NCI-H1694 (cell line): ENCODE measurements around the gene POC1A.

Experiments
- DNase-seq: peaks from one replicate; lab custom pipeline; 2025; lab: John Stamatoyannopoulos, UW

The POC1A gene

DNA sequence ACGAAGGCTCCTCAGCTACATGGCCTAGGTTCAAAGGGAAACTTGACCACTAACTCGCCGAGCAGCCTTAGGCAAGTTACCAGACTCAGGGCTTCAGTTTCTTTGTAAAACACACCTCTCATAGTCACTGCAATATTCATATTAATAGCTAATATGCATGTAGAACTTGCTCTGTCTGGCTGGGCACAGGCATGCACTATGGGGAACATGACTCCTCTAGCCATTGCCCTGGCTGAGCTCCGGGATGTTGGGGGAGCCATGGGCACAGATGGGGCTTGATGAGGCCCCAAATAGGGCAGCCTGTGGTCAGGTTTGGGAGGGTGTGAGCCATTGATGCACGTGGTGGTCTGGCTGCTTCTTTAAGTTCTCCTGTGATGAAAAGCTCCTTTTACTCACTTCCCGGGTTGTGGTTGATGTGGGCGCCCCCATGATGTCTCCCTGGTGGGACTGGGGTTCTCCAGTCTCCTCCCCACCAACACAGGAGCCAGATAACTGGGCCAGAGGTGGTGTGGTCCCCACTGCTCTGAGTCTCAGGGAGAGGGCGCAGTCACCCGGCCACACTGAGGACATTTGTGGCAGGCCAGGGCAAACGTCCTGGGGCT lies 68.4 kb downstream of the POC1A start:
- no peak for DNase-seq

GRCh38 chr3:52084954-52085680 lies 69.1 kb downstream of the POC1A start:
- no peak for DNase-seq

DNA sequence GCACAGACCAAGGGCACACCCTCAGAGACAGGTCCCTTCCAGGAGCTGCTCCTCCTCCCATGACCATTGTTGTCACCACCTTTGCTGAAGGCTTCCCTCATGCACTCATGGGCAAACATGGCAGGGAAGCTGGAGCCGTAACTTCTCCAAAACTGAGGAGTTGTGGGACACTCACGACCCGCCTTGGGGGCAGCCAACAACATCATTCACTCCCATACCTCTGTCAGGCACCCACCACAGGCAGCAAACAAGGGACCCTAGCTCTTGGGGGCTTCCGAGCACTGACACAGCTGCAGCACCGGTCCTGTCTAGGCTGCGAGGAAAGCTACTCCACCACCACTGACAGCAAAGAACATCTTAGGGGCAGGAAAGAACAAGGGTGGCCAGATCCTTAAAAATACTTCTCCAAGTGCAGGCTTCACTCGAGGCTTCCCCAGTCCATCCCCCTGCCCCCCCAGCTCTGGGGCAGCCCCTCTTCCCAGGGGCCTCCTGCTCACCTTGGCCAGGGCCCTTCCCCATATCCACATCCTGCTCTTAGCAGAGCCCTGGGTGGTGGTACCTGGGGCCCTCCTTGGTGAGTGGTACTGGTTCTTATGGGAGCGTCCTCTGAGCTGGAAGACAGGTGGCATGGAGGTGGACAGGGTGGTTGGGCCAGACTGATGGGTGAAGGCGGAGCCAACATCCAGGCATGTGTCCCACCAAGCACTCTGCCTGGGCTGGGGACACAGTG lies 69.8 kb downstream of the POC1A start:
- DNase-seq, result no peak

DNA sequence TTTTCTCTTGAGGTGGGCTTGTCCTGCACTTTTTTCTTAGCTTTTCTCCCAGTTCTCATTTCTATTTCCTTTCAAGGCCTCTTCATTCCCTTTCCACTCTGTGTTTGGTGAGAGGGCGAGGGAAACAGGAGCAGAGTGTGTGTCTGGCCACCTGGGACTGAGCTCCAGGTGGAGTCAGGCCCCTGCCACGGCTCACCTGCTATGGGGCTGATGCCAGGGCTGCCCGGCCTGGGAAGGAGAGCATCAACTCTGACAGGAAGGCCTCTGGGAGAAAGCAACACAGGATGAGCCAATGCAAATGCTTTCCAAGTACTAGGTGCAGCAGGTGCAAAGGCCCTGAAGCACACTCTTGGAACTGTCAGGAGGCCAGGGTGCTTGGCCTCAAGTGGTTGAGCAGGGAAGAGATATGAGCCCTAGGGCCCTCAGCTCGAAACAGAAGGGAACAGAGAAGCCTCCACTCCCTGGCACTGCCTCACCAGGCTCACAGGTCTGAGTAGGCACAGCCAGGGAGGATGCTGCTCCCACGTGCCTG lies 70.6 kb downstream of the POC1A start:
- no peak for DNase-seq

DNA sequence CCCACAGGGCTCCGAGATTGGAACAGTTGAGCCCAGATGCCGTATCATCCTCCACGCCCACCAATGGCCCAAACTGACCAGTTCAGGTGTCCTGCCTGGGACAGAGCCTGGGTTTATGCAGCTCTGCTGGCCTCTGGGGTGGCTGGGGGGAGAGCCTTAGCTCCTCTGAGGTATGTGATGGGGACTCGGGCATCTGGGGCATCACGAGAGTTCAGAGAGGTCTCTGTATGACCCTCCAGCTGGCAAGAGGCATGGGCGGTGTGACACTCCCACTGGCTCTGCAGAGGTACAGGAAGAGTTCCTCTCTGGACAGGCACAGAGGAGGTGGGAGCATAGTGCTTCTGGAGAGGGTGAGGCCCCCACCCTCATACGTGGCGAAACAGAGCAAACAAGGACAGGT lies 71.3 kb downstream of the POC1A start:
- no peak for DNase-seq

GRCh38 chr3:52080830-52081719 lies 73.1 kb downstream of the POC1A start:
- DNase-seq, result no peak

DNA sequence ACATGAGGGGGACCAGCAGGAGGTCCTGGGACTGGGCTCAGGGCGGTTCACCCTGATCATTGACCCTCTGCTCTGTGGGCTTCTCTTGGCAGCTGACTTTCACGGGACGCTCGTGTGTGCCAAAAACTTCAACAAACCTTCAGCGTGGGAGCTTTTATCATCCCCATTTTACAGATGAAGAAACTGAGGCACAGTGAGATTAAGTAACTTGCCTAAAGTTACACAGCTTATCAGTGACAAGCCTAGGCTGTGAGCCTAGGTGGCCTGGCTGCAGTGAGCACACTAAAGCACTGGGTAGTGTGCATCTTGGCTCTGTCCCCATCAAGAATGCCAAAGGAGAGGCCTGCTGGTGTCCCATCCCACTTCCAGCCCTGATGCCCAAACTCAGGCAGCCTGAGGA lies 74.3 kb downstream of the POC1A start:
- no peak for DNase-seq

- DNase-seq, result no peak
These were observed 75.3 kb downstream of the POC1A start for GRCh38 chr3:52078781-52079560.

DNA sequence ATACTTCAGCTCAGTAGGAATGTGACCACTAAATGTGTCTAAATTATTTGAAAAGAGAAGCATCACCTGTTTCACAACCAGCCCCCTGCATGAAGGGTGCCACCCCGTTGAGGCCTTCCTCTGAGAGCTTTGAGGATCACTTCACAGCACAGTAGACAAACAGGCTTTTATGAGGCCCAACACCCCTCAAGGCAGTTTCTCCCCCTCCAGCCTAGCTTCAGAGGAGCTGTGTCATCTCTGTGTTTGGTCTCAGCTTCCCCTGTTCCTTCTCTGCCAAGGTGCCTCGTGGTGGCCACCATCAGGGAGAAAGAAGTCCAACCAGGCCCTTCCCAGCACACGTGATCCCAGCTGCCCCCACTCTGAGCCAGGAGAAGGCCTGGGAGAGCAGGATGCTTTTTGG lies 76.3 kb downstream of the POC1A start:
- DNase-seq, result no peak

- no peak for DNase-seq
These were observed 77.1 kb downstream of the POC1A start for GRCh38 chr3:52076896-52077780.

GRCh38 chr3:52073490-52073889 lies 80.7 kb downstream of the POC1A start:
- DNase-seq, result no peak

DNA sequence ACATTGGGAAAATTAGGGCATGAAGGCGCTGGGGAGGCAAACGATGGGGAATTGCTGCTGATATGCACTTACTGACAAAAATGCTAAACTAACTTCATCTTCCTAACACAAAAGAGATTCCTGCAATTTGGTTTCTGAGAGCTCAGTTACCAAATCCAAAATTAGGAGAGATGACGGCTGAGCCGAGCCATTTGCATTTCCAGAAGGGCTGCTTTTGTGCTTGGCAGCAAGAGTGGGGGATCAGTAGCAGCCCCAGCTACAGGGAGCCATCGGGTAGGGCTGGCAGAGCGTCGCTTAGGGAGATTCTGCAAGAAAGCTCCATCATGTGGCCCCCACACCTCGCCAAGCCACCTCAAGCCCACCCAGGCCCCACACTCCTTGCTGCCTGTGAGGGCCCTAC lies 81.8 kb downstream of the POC1A start:
- DNase-seq, result no peak

- DNase-seq, result no peak
These were observed 82.2 kb downstream of the POC1A start for GRCh38 chr3:52072020-52072419.

- no peak for DNase-seq
These were observed 83.2 kb downstream of the POC1A start for GRCh38 chr3:52070724-52071621.

GRCh38 chr3:52069855-52070254 lies 84.4 kb downstream of the POC1A start:
- DNase-seq, result no peak

DNA sequence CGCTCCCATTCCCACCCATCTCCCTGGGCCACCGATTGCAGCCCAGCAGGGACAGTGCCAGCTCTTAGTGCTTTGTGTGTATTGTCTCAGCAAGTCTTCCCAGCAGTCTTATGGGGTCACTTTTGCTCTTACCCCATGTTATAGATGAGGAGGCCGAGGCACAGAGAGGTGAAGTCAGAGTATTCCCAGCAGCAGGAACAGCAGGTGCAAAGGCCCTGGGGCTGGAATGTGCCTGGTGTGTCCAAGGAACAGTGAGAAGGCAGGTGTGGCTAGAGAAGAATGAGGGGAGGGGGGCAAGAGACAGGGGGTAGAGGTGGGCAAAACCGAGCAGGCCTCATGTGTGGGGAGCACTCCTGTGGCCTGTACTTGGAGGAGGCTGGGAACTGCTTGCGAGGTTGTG lies 85.1 kb downstream of the POC1A start:
- no peak for DNase-seq

DNA sequence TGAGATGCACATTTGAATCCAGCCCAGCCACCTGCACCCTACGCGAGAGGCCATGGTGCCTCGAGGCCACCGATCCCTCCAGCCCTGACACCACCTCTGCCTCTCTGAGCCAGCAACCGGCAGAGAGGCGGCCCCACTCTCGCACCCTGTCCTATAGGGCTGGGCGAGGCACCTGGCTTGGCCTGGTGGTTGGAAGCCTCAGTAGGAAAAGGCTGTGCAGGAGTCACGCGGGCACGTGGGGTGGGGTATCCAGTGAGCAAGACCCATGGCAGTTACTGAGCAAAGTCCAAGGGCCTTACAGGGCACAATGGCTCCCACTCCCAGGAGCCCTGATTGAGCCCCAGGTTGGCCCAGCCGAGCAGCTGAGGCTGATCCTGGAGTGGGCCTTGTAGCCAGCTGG lies 85.5 kb downstream of the POC1A start:
- no peak for DNase-seq

DNA sequence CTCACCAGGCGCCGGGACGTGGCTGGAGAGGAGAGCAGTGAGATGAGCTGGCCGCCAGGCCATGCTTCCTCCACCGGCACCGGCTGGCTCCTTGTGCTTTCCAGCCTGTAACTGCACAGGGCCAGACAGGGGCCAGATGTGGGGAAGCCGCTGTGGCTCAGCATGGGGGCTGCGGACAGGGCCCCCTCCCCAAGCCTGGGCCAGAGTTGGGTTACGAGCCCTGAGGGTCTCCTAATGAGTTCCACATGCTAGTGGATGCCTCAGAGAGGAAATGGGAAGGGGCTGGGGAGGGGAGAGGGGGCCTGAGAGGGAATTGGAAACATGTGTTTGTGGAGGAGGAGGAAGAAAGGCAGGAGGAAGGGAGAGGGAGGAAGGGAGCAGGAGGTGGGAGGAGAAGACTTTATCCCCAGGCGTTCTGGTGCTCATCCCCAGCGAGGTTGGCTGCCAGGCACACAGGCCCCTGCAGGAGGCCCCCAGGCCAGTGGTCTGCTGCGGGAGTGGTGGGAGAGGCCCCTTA lies 86.1 kb downstream of the POC1A start:
- DNase-seq, result no peak

DNA sequence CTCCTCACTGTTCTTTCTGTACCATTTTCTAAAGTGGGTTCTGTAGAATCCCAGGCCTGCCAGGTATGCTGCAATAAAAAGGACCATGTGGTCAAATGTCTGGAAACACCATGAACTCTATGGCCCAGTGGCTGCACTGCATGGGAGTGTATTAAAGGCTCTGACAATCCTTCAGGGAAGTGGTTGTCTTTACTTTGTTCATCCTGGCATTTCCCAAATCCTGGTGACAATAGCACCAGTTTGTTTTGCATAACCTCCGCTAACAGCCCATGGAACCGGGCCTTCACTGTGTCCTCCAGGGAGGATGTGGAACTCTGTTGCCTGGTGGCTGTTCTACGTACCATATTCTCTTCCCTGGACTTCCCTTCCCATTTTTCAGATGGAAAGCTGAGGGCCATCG lies 86.7 kb downstream of the POC1A start:
- DNase-seq, result no peak
